Common myeloid progenitor, CD34-positive (primary cell): Measurements from ENCODE around the gene CACNB2.

Experiments used
- CTCF ChIA-PET: fragments of 350-600 bp; sonication (Branson Sonifier 250); formaldehyde crosslinking; loops from one replicate; lab custom pipeline; 2021; ENCODE audit warnings: antibody characterized with exemption; lab: Charles Lee
- POLR2A ChIA-PET: fragments of 350-600 bp; sonication (Branson Sonifier 250); formaldehyde crosslinking; loops from one replicate; lab custom pipeline; 2021; ENCODE audit warnings: antibody characterized with exemption; lab: Charles Lee
- DNase-seq, 3 donors: peaks; one replicate each; pipeline versions ENCODE4 v3.0.0 to v3.0.0-alpha.2; 2013
- H3K27ac ChIP-seq, 2 experiments: 1 replicate in 1 of 2; 2 replicates in 1 of 2; pipeline ENCODE4 v1.7.0; 2013; ENCODE audit warnings: inconsistent platforms in 2 of 2, low read length in 2 of 2, mild to moderate bottlenecking in 2 of 2, low read depth in 1 of 2, moderate library complexity in 1 of 2; ENCODE audit not compliant: severe bottlenecking in 2 of 2, insufficient read depth in 1 of 2, poor library complexity in 1 of 2
- H3K27me3 ChIP-seq, 5 experiments: replicated peaks in 2 of 5; 1 replicate in 3 of 5; 2 replicates in 2 of 5; pipeline versions ENCODE4 v1.6.1 to v1.7.0; 2013; ENCODE audit warnings: low read length in 4 of 5, mild to moderate bottlenecking in 2 of 5, moderate library complexity in 2 of 5, inconsistent platforms in 1 of 5; ENCODE audit not compliant: insufficient read depth in 5 of 5, control insufficient read depth in 4 of 5
- H3K36me3 ChIP-seq, 4 experiments: 1 replicate in 2 of 4; 2 replicates in 2 of 4; pipeline versions ENCODE4 v1.6.1 to v1.7.0; 2013; ENCODE audit warnings: low read length in 3 of 4, control low read depth in 1 of 4, mild to moderate bottlenecking in 1 of 4; ENCODE audit not compliant: control insufficient read depth in 4 of 4, insufficient read depth in 4 of 4
- H3K4me1 ChIP-seq, 4 experiments: 1 replicate in 3 of 4; 2 replicates in 1 of 4; pipeline versions ENCODE4 v1.6.1 to v1.7.1; 2013; ENCODE audit warnings: low read length in 3 of 4, mild to moderate bottlenecking in 3 of 4, control low read depth in 1 of 4, inconsistent platforms in 1 of 4, moderate library complexity in 1 of 4; ENCODE audit not compliant: control insufficient read depth in 4 of 4, insufficient read depth in 4 of 4; ENCODE audit errors: control extremely low read depth in 1 of 4
- H3K4me3 ChIP-seq, 7 experiments: 1 replicate in 4 of 7; 2 replicates in 3 of 7; pipeline versions ENCODE4 v1.5.1 to v1.7.0; 2013; ENCODE audit warnings: mild to moderate bottlenecking in 7 of 7, low read length in 6 of 7, moderate library complexity in 6 of 7, inconsistent platforms in 2 of 7, low read depth in 2 of 7, control low read depth in 1 of 7; ENCODE audit not compliant: insufficient read depth in 4 of 7, control insufficient read depth in 1 of 7; ENCODE audit errors: extremely low read depth in 1 of 7
- H3K9me3 ChIP-seq, 5 experiments: 1 replicate in 4 of 5; 2 replicates in 1 of 5; pipeline versions ENCODE4 v1.6.1 to v1.7.1; 2013; ENCODE audit warnings: low read length in 4 of 5, mild to moderate bottlenecking in 2 of 5, inconsistent platforms in 1 of 5, low read depth in 1 of 5, moderate library complexity in 1 of 5; ENCODE audit not compliant: control insufficient read depth in 4 of 5, insufficient read depth in 2 of 5; ENCODE audit errors: control extremely low read depth in 1 of 5
- WGBS: methylation state at CpG from one replicate; pipeline ENCODE4 v1.1.5; 2013; ENCODE audit not compliant: insufficient coverage; 5-methylcytosine and 5-hydroxymethylcytosine counted together

CACNB2 gene

DNA sequence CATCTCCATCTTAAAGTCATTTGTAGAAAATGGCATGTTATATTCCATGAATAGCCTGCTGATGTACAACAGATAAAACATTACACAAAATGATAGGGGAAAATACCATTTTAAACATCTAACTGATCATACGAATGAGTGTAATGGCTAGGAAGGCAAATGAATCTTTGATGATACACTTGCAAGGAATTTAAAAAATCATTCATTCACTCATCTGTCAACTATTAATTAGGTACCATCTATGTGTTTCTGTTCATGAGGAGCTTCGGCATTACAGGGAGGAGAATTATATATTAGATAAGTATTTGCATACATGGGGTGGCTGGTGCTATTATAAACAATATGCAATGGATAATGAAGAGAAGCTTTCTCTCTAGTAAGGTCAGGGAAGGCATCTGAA lies 183.7 kb downstream of the CACNB2 start:
- no peaks in the 10 kb centered on the region for H3K4me1 ChIP-seq
- H3K27me3 ChIP-seq, result no peaks in the 10 kb centered on the region
- POLR2A ChIA-PET, result no interaction called here
- H3K4me3 ChIP-seq, result no peak overlapping the region
- no peak overlapping the region for H3K27ac ChIP-seq
- no peaks in the 10 kb centered on the region for H3K9me3 ChIP-seq
- CTCF ChIA-PET, result no interaction called here
- DNase-seq, result no peak
- H3K36me3 ChIP-seq, result no peaks in the 10 kb centered on the region
- WGBS, result 100% methylated on average over 1 of the region's 2 CpGs

DNA sequence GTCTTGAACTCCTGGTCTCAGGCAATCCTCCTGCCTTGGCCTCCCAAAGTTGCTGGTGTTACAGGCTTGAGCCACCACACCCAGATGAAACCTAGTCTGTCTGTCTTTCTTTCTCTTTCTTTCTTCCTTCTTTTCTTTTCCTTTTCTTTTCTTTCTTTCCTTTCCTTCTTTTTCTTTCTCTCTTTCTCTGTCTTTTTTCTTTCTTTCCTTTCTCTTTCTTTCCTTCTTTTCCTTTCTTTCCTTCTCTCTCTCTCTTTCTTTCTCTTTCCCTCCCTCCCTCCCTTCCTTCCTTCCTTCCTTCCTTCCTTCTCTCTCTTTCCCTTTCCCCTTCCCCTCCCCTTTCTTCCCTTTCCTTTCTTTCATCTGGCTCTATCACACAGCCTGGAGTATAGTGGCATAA lies 185.2 kb downstream of the CACNB2 start:
- Histone ChIP-seq H3K9me3 (no peaks in the 10 kb centered on the region), H3K27ac (no peak overlapping the region), H3K27me3 (no peaks in the 10 kb centered on the region), H3K4me3 (no peak overlapping the region), H3K4me1 (no peaks in the 10 kb centered on the region), H3K36me3 (no peaks in the 10 kb centered on the region)
- CTCF ChIA-PET, result no interaction called here
- POLR2A ChIA-PET, result interaction anchor here (0.6 kb wide), 1 partner anchor 35 kb away, joined by 3 read pairs; no protein-coding TSS in a partner anchor
- DNase-seq, result no peak

DNA sequence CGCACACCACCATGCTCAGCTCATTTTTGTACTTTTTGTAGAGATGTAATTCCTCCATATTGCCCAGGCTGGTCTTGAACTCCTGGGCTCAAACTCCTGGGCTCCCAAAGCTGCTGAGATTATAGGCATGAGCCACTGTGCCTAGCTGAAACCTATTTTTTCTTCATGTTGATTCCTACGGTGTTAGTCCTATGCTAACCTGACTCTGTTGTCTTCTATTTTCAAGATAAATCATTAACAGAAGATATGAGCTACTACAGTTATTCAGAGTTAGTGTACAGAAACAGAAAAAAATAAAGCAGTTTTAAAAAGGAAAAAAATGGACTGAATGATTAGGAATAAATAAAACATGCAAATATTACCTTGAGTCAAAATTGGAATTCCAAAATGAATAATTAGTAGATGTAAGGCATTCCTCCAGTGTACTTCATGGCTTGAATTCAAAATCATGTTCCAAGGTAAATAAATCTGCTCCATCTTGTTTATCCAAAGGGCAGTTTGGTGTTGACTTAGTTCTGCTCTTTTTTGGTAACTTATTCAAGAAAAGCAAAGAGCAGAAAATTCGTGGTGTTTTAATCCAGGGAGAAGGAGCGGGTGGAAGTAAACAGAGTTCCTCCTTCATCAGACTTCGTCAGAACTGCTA lies 185.8 kb downstream of the CACNB2 start:
- DNase-seq, result no peak
- H3K4me1 ChIP-seq, result no peaks in the 10 kb centered on the region
- ChIA-PET POLR2A (interaction anchor here (0.6 kb wide), 1 partner anchor 34 kb away, joined by 3 read pairs; no protein-coding TSS in a partner anchor), CTCF (no interaction called here)
- no peaks in the 10 kb centered on the region for H3K36me3 ChIP-seq
- 100% methylated on average over 2 of the region's 5 CpGs for WGBS
- no peaks in the 10 kb centered on the region for H3K27me3 ChIP-seq
- no peak overlapping the region for H3K4me3 ChIP-seq
- H3K9me3 ChIP-seq, result no peaks in the 10 kb centered on the region
- H3K27ac ChIP-seq, result no peak overlapping the region

DNA sequence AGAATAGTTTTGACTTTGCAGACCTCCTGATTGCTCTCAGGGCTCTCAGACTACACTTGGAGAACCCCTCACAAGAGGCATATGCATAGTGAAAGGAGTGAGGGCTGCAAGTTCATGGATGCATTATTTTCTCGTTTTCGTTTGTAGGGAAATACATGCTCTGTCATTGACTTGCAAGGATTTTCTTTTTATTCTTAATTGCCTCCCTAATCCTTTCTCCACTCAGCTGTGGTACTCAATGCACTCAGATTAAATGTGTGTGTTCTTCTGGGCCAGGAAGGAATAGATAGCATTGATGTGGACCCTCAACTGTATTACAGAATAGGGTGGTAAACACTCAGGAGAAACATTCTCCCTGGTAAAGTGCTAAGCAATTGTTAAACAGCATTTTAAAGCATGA lies 188.7 kb downstream of the CACNB2 start:
- H3K36me3 ChIP-seq, result no peaks in the 10 kb centered on the region
- ChIA-PET CTCF (no interaction called here), POLR2A (no interaction called here)
- H3K9me3 ChIP-seq, result no peaks in the 10 kb centered on the region
- no peak for DNase-seq
- H3K27me3 ChIP-seq, result no peaks in the 10 kb centered on the region
- H3K27ac ChIP-seq, result no peak overlapping the region
- H3K4me3 ChIP-seq, result no peak overlapping the region
- no peaks in the 10 kb centered on the region for H3K4me1 ChIP-seq
- no CpG with 5 or more reads among the region's 2 CpGs for WGBS

DNA sequence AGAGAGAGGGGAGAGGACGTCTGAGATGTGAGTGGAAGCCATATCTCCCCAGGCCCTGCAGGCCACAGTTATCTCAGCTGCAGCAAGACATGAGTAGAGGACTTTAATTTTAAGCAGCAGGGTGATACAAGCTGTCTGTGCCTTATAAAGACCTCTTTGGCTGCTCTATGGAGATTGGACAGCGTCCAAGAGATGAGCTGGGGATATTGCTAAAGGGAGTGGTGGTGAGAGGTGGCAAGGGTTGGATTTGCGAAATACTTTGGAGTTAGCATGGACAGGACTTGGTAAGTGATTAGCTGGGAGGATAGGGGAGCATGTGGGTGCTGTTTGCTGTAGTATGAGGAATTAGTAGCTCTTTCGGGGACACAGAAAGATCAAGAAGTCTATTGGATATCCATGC lies 191.8 kb downstream of the CACNB2 start:
- ChIA-PET CTCF (interaction anchor here (1.1 kb wide), 1 partner anchor 14 kb away, joined by 3 read pairs; no protein-coding TSS in a partner anchor), POLR2A (no interaction called here)
- Histone ChIP-seq H3K4me3 (no peak overlapping the region), H3K4me1 (no peaks in the 10 kb centered on the region), H3K27me3 (no peaks in the 10 kb centered on the region), H3K27ac (no peak overlapping the region), H3K36me3 (no peaks in the 10 kb centered on the region), H3K9me3 (no peaks in the 10 kb centered on the region)
- 100% methylated on average over 4 of the region's 4 CpGs for WGBS
- DNase-seq, result no peak

GRCh38 chr10:18332484-18332883 lies 192.3 kb downstream of the CACNB2 start:
- H3K4me3 ChIP-seq, result no peak overlapping the region
- H3K4me1 ChIP-seq, result no peaks in the 10 kb centered on the region
- H3K9me3 ChIP-seq, result no peaks in the 10 kb centered on the region
- H3K27ac ChIP-seq, result no peak overlapping the region
- no peaks in the 10 kb centered on the region for H3K36me3 ChIP-seq
- ChIA-PET CTCF (interaction anchor here (1.1 to 1.3 kb wide), 2 partner anchors 10 to 14 kb away, joined by 3 read pairs; no protein-coding TSS in a partner anchor), POLR2A (no interaction called here)
- no CpG with 5 or more reads among the region's 1 CpG for WGBS
- no peak for DNase-seq
- H3K27me3 ChIP-seq, result no peaks in the 10 kb centered on the region

GRCh38 chr10:18333621-18334020 lies 193.4 kb downstream of the CACNB2 start:
- no peaks in the 10 kb centered on the region for H3K4me1 ChIP-seq
- H3K27ac ChIP-seq, result no peak overlapping the region
- no peaks in the 10 kb centered on the region for H3K36me3 ChIP-seq
- no peaks in the 10 kb centered on the region for H3K9me3 ChIP-seq
- H3K27me3 ChIP-seq, result no peaks in the 10 kb centered on the region
- no peak for DNase-seq
- ChIA-PET CTCF (interaction anchor here (1.3 kb wide), 1 partner anchor 12 kb away, joined by 3 read pairs; no protein-coding TSS in a partner anchor), POLR2A (no interaction called here)
- 95% methylated on average over 3 of the region's 5 CpGs for WGBS
- no peak overlapping the region for H3K4me3 ChIP-seq
